Panc1 (cell line): ENCODE measurements around the gene STK17B. TPM values are rescaled to one million over a fixed set of nuclear protein-coding genes. Genes with fewer than 3 reads are reported as not detected.

ENCODE experiments used
- ATAC-seq: fragments of 200-7000 bp; cut with Tn5 transposase; 2 replicates; pipeline ENCODE4 v1.9.1; 2020; ENCODE audit warnings: mild to moderate bottlenecking, moderate library complexity
- BruUV-seq: library from RNA; stranded (reverse); fragments of 400-500 nt; replicated peaks from 2 replicates; lab custom pipeline; 2021; lab: Mats Ljungman, UMichigan
- CTCF ChIA-PET: fragments of 300-600 bp; sonication (Branson Sonifier 250); formaldehyde crosslinking; loops from one replicate; lab custom pipeline; 2022; ENCODE audit warnings: antibody characterized with exemption; lab: Charles Lee
- POLR2A ChIA-PET: fragments of 300-600 bp; sonication (Branson Sonifier 250); formaldehyde crosslinking; loops from one replicate; lab custom pipeline; 2022; ENCODE audit warnings: antibody characterized with exemption; lab: Charles Lee
- DNase-seq: peaks from one replicate; pipeline ENCODE4 v3.0.0-alpha.2; 2010; ENCODE audit warnings: low read depth, low spot score
- H3K27ac ChIP-seq: 2 replicates; pipeline ENCODE4 v1.5.1; 2011; ENCODE audit warnings: mild to moderate bottlenecking, low read length, inconsistent platforms
- H3K27me3 ChIP-seq: fragments of 200-500 bp; sonication (Bioruptor generic); 2 replicates; pipeline ENCODE4 v1.6.0; 2014; ENCODE audit warnings: low read length, inconsistent platforms; ENCODE audit not compliant: control insufficient read depth, insufficient read depth
- H3K36me3 ChIP-seq: fragments of 200-500 bp; sonication (Bioruptor generic); 2 replicates; pipeline ENCODE4 v1.5.1; 2014; ENCODE audit warnings: inconsistent platforms, mild to moderate bottlenecking, low read length, moderate library complexity; ENCODE audit not compliant: control insufficient read depth, insufficient read depth
- H3K4me1 ChIP-seq: 2 replicates; pipeline ENCODE4 v1.5.1; 2011; ENCODE audit warnings: inconsistent platforms, mild to moderate bottlenecking, low read length, moderate library complexity; ENCODE audit not compliant: control insufficient read depth, insufficient read depth
- H3K4me3 ChIP-seq, 2 experiments: 2 replicates each; pipeline ENCODE4 v1.5.1; 2011 to 2012; ENCODE audit warnings: low read depth in 2 of 2, low read length in 2 of 2, mild to moderate bottlenecking in 2 of 2, inconsistent platforms in 1 of 2, moderate library complexity in 1 of 2
- H3K9me3 ChIP-seq: fragments of 200-500 bp; sonication (Bioruptor generic); 2 replicates; pipeline ENCODE4 v1.5.1; 2014; ENCODE audit warnings: low read depth, mild to moderate bottlenecking, inconsistent platforms, low read length, moderate library complexity; ENCODE audit not compliant: control insufficient read depth, insufficient read depth
- CTCF ChIP-seq: fragments of 450-650 bp; IDR thresholded peaks from 2 replicates; pipeline ENCODE4 v1.5.1; 2017; ENCODE audit warnings: mild to moderate bottlenecking
- POLR2AphosphoS5 ChIP-seq: IDR thresholded peaks from 2 replicates; pipeline ENCODE4 v1.6.1; 2012; ENCODE audit warnings: mild to moderate bottlenecking, low read depth, low read length, moderate library complexity
- REST ChIP-seq, 2 experiments: IDR thresholded peaks; 2 replicates each; pipeline ENCODE4 v1.6.1; 2011 to 2012; ENCODE audit warnings: low read depth in 2 of 2, control low read depth in 1 of 2, low read length in 1 of 2, mild to moderate bottlenecking in 1 of 2, moderate library complexity in 1 of 2; ENCODE audit not compliant: insufficient read depth in 1 of 2
- SIN3A ChIP-seq: IDR thresholded peaks from 2 replicates; pipeline ENCODE4 v1.6.1; 2012; ENCODE audit warnings: low read depth, mild to moderate bottlenecking, low read length, moderate library complexity, borderline replicate concordance; ENCODE audit not compliant: insufficient read depth
- TCF7L2 ChIP-seq: IDR thresholded peaks from 2 replicates; pipeline ENCODE4 v1.6.1; 2011; ENCODE audit warnings: mild to moderate bottlenecking, low read depth, low read length, inconsistent platforms
- in situ Hi-C: cut with HindIII; loops from 2 replicates; pipeline ENCODE4 v1.10.0; 2016; ENCODE audit warnings: low sequenced_read_pairs, low pct_unique_long_range_greater_than_20kb
- intact Hi-C: fragments of 100-400 bp; cut with micrococcal nuclease; formaldehyde crosslinking; loops from one replicate; pipeline ENCODE4 v1.10.0; 2022; ENCODE audit not compliant: unreplicated experiment
- total RNA-seq: library from RNA; stranded (reverse); gene quantifications from one replicate; pipeline ENCODE4 v1.2.1, GENCODE V29; 2021; ENCODE audit not compliant: unreplicated experiment

STK17B gene
- total RNA-seq, 1 experiment from 2014 or later, result 19.3 TPM

- no peaks in the 10 kb centered on the region for H3K27me3 ChIP-seq
- peaks cover 10% of the 10 kb centered on the region; the same call in 1 of the 2 replicates for H3K9me3 ChIP-seq
- POLR2A ChIA-PET, result no interaction called here
- no peak overlapping the region for H3K27ac ChIP-seq
- ATAC-seq (peak; percentile 46), DNase-seq (no peak)
- H3K4me3 ChIP-seq, result no peak overlapping the region
- intact Hi-C loops, result loop anchor here (1.0 to 10.0 kb wide), 3 partner anchors 145 to 313 kb away; no protein-coding TSS in a partner anchor
- no TSS peak for BruUV-seq
- TF ChIP-seq SIN3A, result no peak
- TF ChIP-seq CTCF, result no peak
- TF ChIP-seq TCF7L2, result no peak
- TF ChIP-seq POLR2AphosphoS5, result no peak; the same call in none of the 2 replicates
- no peak for TF ChIP-seq REST (IDR thresholded peaks at IDR 0.05; ENCODE audit: insufficient read depth in 1 of 2, low read depth in 2 of 2, low read length in 1 of 2)
- in situ Hi-C loops, result no loop called here
- CTCF ChIA-PET, result no interaction called here
- no peaks in the 10 kb centered on the region for H3K4me1 ChIP-seq
- peaks cover 7% of the 10 kb centered on the region; the same call in 1 of the 2 replicates for H3K36me3 ChIP-seq
Observed at GRCh38 chr2:196131949-196132925, 39.1 kb downstream of the STK17B start.

GRCh38 chr2:196131384-196131937 is 39.9 kb downstream of the STK17B start:
- CTCF ChIA-PET, result no interaction called here
- intact Hi-C loops, result loop anchor here (1.0 to 10.0 kb wide), 3 partner anchors 146 to 313 kb away; no protein-coding TSS in a partner anchor
- H3K4me3 ChIP-seq, result no peak overlapping the region

More at GRCh38 chr2:196131384-196131937, 39.9 kb downstream of the STK17B start:
- H3K27ac ChIP-seq, result no peak overlapping the region
- peak; percentile 45 for DNase-seq
- H3K9me3 ChIP-seq, result peaks cover 10% of the 10 kb centered on the region; the same call in 1 of the 2 replicates
- peak; percentile 92 for ATAC-seq
- in situ Hi-C loops, result no loop called here
- POLR2A ChIA-PET, result no interaction called here
- no TSS peak for BruUV-seq
- TF ChIP-seq CTCF, result peak; percentile 77
- TF ChIP-seq POLR2AphosphoS5, result no peak
- TF ChIP-seq SIN3A, result no peak
- H3K4me1 ChIP-seq, result no peaks in the 10 kb centered on the region
- peaks cover 4% of the 10 kb centered on the region; the same call in 1 of the 2 replicates for H3K36me3 ChIP-seq
- no peaks in the 10 kb centered on the region for H3K27me3 ChIP-seq
